ENCODE data around the gene S100A9. TPM values are rescaled to one million over a fixed set of nuclear protein-coding genes. Genes with fewer than 3 reads are reported as not detected.
"Not testable (repeated sequence)": the region's sequence is repeated elsewhere in the genome, so short reads cannot be mapped to it uniquely, and the experiment has no call there.

The S100A9 gene
- total RNA-seq, 2 experiments from 2014 or later = 35.3 to 43.6 TPM

DNA sequence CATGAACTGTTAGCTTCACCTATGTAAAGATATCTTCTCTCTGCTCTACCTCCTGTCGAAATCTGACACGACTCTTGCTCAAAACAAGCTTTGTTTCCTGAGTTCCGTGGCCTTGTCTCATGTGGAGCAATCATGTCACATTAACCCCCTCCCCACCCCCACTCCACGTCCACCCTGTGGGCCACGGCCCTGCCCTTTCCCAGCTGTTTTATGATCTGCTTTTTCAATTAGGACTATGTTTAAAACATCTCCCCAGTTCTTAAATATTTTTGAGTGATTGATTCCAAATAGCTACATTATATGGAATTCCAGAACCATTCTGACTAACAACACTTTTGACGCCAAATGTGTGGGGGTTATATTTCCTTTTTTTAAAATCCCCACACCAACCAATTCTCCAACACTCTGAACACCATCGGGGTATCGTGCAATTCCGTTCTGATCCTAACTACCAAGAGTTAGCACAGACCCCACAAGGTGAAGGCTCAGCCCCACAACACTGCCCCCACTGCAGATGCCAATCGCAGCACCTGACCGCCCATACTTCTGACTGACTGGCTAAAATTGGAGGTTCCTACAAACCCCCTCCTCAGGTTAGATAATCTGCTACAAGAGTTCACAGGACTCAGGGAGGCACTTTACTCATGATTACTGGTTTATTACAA is 45.9 kb downstream of the S100A9 start:
- TF ChIP-seq, protein P1, sequence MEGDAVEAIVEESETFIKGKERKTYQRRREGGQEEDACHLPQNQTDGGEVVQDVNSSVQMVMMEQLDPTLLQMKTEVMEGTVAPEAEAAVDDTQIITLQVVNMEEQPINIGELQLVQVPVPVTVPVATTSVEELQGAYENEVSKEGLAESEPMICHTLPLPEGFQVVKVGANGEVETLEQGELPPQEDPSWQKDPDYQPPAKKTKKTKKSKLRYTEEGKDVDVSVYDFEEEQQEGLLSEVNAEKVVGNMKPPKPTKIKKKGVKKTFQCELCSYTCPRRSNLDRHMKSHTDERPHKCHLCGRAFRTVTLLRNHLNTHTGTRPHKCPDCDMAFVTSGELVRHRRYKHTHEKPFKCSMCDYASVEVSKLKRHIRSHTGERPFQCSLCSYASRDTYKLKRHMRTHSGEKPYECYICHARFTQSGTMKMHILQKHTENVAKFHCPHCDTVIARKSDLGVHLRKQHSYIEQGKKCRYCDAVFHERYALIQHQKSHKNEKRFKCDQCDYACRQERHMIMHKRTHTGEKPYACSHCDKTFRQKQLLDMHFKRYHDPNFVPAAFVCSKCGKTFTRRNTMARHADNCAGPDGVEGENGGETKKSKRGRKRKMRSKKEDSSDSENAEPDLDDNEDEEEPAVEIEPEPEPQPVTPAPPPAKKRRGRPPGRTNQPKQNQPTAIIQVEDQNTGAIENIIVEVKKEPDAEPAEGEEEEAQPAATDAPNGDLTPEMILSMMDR (IDR thresholded peaks at IDR 0.05) = no peak
- intact Hi-C loops (cut with DNase I, micrococcal nuclease) = loop anchor here (1.0 kb wide), 1 partner anchor 51 kb away; no protein-coding TSS in a partner anchor
- Histone ChIP-seq H3K4me3 (ENCODE audit: low read length) (no peak overlapping the region), H3K36me3 (ENCODE audit: insufficient read depth, low read length) (no peaks in the 10 kb centered on the region), H3K4me1 (ENCODE audit: insufficient read depth, low read length) (peaks cover 9% of the 10 kb centered on the region), H3K27ac (ENCODE audit: low read depth in 1 of 2, low read length in 2 of 2) (no peak overlapping the region), H3K27me3 (ENCODE audit: control insufficient read depth in 1 of 2, insufficient read depth in 2 of 2, low read length in 2 of 2) (peaks cover 0 to 11% of the 10 kb centered on the region in 2 experiments), H3K9me3 (ENCODE audit: control insufficient read depth in 1 of 2, insufficient read depth in 1 of 2, low read length in 2 of 2) (peaks cover 0 to 6% of the 10 kb centered on the region in 2 experiments)
- ATAC-seq (ENCODE audit: poor library complexity) (no peak), DNase-seq (no peak)
- POLR2A ChIA-PET = no interaction called here
- CTCF ChIA-PET = interaction anchor here (0.9 kb wide), 1 partner anchor 51 kb away, joined by 3 read pairs; no protein-coding TSS in a partner anchor
- Mint-ChIP-seq H3K4me1 (ENCODE audit: low read depth) (peaks cover 10% of the 10 kb centered on the region), H3K27ac (no peak overlapping the region), H3K4me3 (no peak overlapping the region), H3K27me3 (peaks cover 9% of the 10 kb centered on the region), H3K36me3 (ENCODE audit: low read depth) (no peaks in the 10 kb centered on the region), H3K9me3 (no peaks in the 10 kb centered on the region)

DNA sequence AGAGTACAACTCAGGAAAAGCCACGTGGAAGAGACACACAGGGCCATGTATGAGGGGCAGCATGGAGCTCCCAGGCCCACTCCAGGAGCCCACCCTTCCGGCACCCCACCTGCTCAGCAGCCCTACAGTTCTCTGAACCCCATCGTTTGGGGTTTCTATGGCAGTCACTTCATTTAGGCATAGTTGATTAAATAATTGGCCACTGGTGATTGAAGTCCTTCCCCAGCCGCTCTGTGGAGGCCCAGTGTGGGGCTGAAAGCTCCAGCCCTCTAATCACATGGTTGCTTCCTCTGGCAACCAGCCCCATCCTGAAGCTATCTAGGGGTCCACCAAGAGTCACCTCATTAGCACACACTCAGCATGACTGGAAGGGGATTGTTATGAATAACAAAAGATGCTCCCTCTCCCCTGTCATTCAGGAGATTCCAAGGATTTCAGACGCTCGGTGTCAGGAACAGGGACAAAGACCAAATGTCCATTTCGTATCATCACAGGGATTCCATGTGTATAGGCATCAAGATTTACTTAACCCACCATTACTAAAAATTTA is 46.5 kb downstream of the S100A9 start:
- POLR2A ChIA-PET = no interaction called here

DNA sequence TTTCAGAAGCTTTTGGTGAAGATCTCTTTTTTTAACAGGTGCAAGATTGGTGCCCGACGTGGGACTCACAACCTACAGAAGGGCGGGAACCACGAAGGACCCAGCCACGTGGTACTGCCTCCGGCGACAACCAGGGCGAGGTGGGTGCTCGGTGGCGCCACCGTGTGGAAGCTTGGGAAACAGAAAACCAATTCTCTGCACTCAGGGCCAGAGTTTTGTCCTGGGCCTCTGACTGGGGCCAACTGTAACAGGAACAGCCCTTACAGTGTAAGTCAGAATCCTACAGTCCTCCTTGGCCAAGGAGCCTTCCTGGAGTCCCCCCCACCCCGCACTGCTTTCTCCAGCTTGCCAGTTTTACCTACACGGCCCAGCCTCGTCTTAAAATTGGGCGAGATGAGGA is 47.1 kb downstream of the S100A9 start:
- Histone ChIP-seq H3K9me3 (ENCODE audit: control insufficient read depth in 1 of 2, insufficient read depth in 1 of 2, low read length in 2 of 2) (peaks cover 0 to 6% of the 10 kb centered on the region in 2 experiments), H3K27me3 (ENCODE audit: control insufficient read depth in 1 of 2, insufficient read depth in 2 of 2, low read length in 2 of 2) (peaks cover 0 to 11% of the 10 kb centered on the region in 2 experiments), H3K27ac (ENCODE audit: low read depth in 1 of 2, low read length in 2 of 2) (no peak overlapping the region), H3K36me3 (ENCODE audit: insufficient read depth, low read length) (no peaks in the 10 kb centered on the region), H3K4me1 (ENCODE audit: insufficient read depth, low read length) (peaks cover 9% of the 10 kb centered on the region), H3K4me3 (ENCODE audit: low read length) (no peak overlapping the region)
- Mint-ChIP-seq H3K9me3 (peaks cover 2% of the 10 kb centered on the region), H3K4me1 (ENCODE audit: low read depth) (peaks cover 10% of the 10 kb centered on the region), H3K36me3 (ENCODE audit: low read depth) (no peaks in the 10 kb centered on the region), H3K27ac (no peak overlapping the region), H3K27me3 (peaks cover 16% of the 10 kb centered on the region), H3K4me3 (no peak overlapping the region)
- ChIA-PET CTCF (interaction anchor here (0.9 kb wide), 1 partner anchor 36 kb away, joined by 3 read pairs; no protein-coding TSS in a partner anchor), POLR2A (no interaction called here)
- ATAC-seq (ENCODE audit: poor library complexity) = peak; percentile 65
- TF ChIP-seq, protein P1 (IDR thresholded peaks at IDR 0.05) = peak; percentile 64
- intact Hi-C loops (cut with DNase I, micrococcal nuclease) = loop anchor here (1.0 kb wide), 1 partner anchor 52 kb away; no protein-coding TSS in a partner anchor
- peak; percentile 25 to 76 (median 44) for DNase-seq

More for the DNA sequence above, 46.5 kb downstream of the S100A9 start:
- Mint-ChIP-seq H3K9me3 (no peaks in the 10 kb centered on the region), H3K27ac (no peak overlapping the region), H3K27me3 (peaks cover 9% of the 10 kb centered on the region), H3K4me1 (ENCODE audit: low read depth) (peaks cover 10% of the 10 kb centered on the region), H3K36me3 (ENCODE audit: low read depth) (no peaks in the 10 kb centered on the region), H3K4me3 (no peak overlapping the region)
- TF ChIP-seq, protein P1 (IDR thresholded peaks at IDR 0.05) = no peak
- Histone ChIP-seq H3K27ac (ENCODE audit: low read depth in 1 of 2, low read length in 2 of 2) (no peak overlapping the region), H3K4me3 (ENCODE audit: low read length) (no peak overlapping the region), H3K36me3 (ENCODE audit: insufficient read depth, low read length) (no peaks in the 10 kb centered on the region), H3K27me3 (ENCODE audit: control insufficient read depth in 1 of 2, insufficient read depth in 2 of 2, low read length in 2 of 2) (peaks cover 0 to 11% of the 10 kb centered on the region in 2 experiments), H3K9me3 (ENCODE audit: control insufficient read depth in 1 of 2, insufficient read depth in 1 of 2, low read length in 2 of 2) (peaks cover 0 to 6% of the 10 kb centered on the region in 2 experiments), H3K4me1 (ENCODE audit: insufficient read depth, low read length) (peaks cover 9% of the 10 kb centered on the region)
- ATAC-seq (ENCODE audit: poor library complexity) (no peak), DNase-seq (no peak)
- intact Hi-C loops (cut with DNase I, micrococcal nuclease) = loop anchor here (1.0 kb wide), 1 partner anchor 52 kb away; no protein-coding TSS in a partner anchor
- CTCF ChIA-PET = interaction anchor here (0.9 kb wide), 2 partner anchors 37 to 51 kb away, joined by 3 read pairs; no protein-coding TSS in a partner anchor

DNA sequence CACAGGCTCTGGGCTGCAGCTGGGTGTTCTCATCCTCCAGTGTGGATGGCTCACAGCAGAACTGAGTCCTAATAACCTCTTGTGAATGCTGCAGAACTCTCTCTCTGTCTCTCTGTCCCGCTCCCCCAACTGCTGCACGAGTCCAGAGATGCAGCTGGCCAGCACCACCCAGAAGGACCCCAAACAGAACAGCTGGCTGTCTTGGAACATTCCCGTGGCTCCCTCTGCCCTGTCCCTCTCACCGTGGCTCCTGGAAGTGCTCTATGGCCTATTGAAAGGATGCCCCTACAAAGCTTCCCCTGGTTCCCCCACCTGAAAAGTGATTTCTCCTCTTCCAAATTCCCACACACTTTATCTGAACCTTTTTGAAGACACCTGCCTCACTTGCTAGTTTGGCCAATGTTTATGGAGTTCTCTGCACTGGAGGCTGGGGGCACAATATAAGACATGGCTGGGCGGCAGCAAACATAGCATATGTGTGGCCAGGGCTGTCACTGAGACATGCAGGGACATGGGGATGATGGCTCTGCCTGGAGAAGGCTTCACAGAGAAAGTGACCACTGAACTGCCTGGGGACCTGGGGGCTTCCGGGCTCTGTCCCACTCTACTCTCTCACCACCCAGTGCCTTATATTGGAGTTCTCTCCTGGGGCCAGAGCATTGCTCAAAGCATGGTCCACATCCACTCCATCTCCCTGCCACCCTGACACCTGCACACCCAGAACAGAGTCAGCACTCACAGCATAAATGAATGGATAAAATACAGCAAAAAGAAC is 48.4 kb downstream of the S100A9 start:
- ATAC-seq (ENCODE audit: poor library complexity); intact Hi-C loops (cut with DNase I, micrococcal nuclease); H3K4me1 Mint-ChIP-seq (ENCODE audit: low read depth); H3K36me3 ChIP-seq (ENCODE audit: insufficient read depth, low read length); POLR2A ChIA-PET; H3K27ac Mint-ChIP-seq; H3K9me3 Mint-ChIP-seq; H3K4me3 Mint-ChIP-seq; H3K4me1 ChIP-seq (ENCODE audit: insufficient read depth, low read length); H3K27ac ChIP-seq (ENCODE audit: low read depth in 1 of 2, low read length in 2 of 2); CTCF ChIA-PET; H3K4me3 ChIP-seq (ENCODE audit: low read length); H3K9me3 ChIP-seq (ENCODE audit: control insufficient read depth in 1 of 2, insufficient read depth in 1 of 2, low read length in 2 of 2); DNase-seq; H3K36me3 Mint-ChIP-seq (ENCODE audit: low read depth): not testable (repeated sequence)
- H3K27me3 ChIP-seq (ENCODE audit: control insufficient read depth in 1 of 2, insufficient read depth in 2 of 2, low read length in 2 of 2) = peaks cover 0 to 11% of the 10 kb centered on the region in 2 experiments
- peaks cover 25% of the 10 kb centered on the region for H3K27me3 Mint-ChIP-seq
